ENCODE data around the gene ZSCAN18.

ZSCAN18 gene

GRCh38 chr19:58044886-58045285, 53.1 kb downstream of the ZSCAN18 start:
- DNase-seq (ENCODE audit: low read depth) = no peak

GRCh38 chr19:58044391-58044790, 53.6 kb downstream of the ZSCAN18 start:
- no peak for DNase-seq (ENCODE audit: low read depth)

- no peak for DNase-seq (ENCODE audit: low read depth)
These were observed 55.3 kb downstream of the ZSCAN18 start for GRCh38 chr19:58042495-58043340.

- no peak for DNase-seq (ENCODE audit: low read depth)
These were observed 57.1 kb downstream of the ZSCAN18 start for GRCh38 chr19:58040751-58041525.

GRCh38 chr19:58038688-58039204, 59.3 kb downstream of the ZSCAN18 start:
- no peak for DNase-seq (ENCODE audit: low read depth)

GRCh38 chr19:58037927-58038687, 59.9 kb downstream of the ZSCAN18 start:
- DNase-seq (ENCODE audit: low read depth) = no peak

- DNase-seq (ENCODE audit: low read depth) = no peak
These were observed 62.2 kb downstream of the ZSCAN18 start for GRCh38 chr19:58035863-58036262.

- DNase-seq (ENCODE audit: low read depth) = no peak
These were observed 63.6 kb downstream of the ZSCAN18 start for GRCh38 chr19:58034477-58034793.
